ENCODE results near the gene NR1D1. TPM values are rescaled to one million over a fixed set of nuclear protein-coding genes. Genes with fewer than 3 reads are reported as not detected.

NR1D1 gene
- total and polyA plus RNA-seq, 3 donors from 2014 or later: 9.8 to 23.6 (median 14.4) TPM

GRCh38 chr17:40097087-40097486 lies 3.3 kb downstream of the NR1D1 start:
- 71 to 84% methylated on average over 10 of the region's 10 CpGs for WGBS, 2 donors
- Histone ChIP-seq H3K36me3 (ENCODE audit: low read depth, missing control alignments) (no peaks in the 10 kb centered on the region), H3K27ac (peak overlapping the region; percentile 95 to 99), H3K27me3 (no peaks in the 10 kb centered on the region), H3K9me3 (no peaks in the 10 kb centered on the region), H3K4me1 (peaks cover 56% of the 10 kb centered on the region), H3K4me3 (no peak overlapping the region)
- intact Hi-C loops (cut with DNase I; ENCODE audit: low total_unique reads): no loop called here
- DNase-seq: no peak
- no peak for TF ChIP-seq POLR2A (IDR thresholded peaks at IDR 0.05)
- TF ChIP-seq, protein P1, sequence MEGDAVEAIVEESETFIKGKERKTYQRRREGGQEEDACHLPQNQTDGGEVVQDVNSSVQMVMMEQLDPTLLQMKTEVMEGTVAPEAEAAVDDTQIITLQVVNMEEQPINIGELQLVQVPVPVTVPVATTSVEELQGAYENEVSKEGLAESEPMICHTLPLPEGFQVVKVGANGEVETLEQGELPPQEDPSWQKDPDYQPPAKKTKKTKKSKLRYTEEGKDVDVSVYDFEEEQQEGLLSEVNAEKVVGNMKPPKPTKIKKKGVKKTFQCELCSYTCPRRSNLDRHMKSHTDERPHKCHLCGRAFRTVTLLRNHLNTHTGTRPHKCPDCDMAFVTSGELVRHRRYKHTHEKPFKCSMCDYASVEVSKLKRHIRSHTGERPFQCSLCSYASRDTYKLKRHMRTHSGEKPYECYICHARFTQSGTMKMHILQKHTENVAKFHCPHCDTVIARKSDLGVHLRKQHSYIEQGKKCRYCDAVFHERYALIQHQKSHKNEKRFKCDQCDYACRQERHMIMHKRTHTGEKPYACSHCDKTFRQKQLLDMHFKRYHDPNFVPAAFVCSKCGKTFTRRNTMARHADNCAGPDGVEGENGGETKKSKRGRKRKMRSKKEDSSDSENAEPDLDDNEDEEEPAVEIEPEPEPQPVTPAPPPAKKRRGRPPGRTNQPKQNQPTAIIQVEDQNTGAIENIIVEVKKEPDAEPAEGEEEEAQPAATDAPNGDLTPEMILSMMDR (IDR thresholded peaks at IDR 0.05): no peak

DNA sequence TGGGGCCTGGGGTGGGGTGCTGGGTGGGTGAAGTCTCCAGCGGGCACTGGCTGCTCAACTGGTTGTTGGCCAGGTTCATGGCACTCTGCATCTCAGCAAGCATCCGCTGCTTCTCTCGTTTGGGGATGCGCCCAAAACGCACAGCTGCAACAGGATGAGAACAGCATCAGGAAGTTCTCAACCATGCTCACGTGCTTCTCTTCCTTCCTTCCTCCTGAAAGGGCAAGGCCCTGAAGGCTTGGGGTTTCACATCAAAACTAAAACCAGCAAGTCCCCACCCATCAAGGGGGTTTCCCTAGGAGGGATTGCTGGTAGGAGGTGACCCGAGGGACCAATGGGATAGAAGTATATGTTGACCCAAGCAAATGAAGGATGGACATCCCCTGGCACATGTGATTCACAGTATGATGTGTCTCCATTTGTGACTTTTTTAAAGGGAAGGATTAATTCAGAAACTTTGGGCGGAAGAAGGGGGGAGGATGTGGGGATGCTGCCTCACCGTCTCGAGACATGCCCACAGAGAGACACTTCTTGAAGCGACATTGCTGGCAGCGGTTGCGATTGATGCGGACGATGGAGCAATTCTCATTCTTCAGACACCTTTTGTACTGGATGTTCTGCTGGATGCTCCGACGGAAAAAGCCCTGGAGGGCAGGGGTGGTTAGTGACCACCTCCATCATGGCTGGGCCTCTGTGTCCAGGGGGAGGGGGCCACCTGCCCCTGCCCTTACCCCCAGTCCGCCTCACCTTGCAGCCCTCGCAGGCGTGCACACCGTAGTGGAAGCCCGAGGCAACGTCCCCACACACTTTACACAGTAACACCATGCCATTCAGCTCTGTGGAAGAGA lies 4.2 kb downstream of the NR1D1 start:
- Histone ChIP-seq H3K27ac (peak overlapping the region; percentile 95 to 99), H3K27me3 (no peaks in the 10 kb centered on the region), H3K9me3 (no peaks in the 10 kb centered on the region), H3K36me3 (ENCODE audit: low read depth, missing control alignments) (no peaks in the 10 kb centered on the region), H3K4me3 (no peak overlapping the region), H3K4me1 (peaks cover 56% of the 10 kb centered on the region)
- TF ChIP-seq, protein P1 (IDR thresholded peaks at IDR 0.05): no peak
- no peak for TF ChIP-seq POLR2A (IDR thresholded peaks at IDR 0.05)
- WGBS, 2 donors: 62 to 69% methylated on average over 23 of the region's 23 CpGs
- intact Hi-C loops (cut with DNase I; ENCODE audit: low total_unique reads): no loop called here
- DNase-seq: no peak

- DNase-seq: no peak
- no peak for TF ChIP-seq POLR2A (IDR thresholded peaks at IDR 0.05)
- TF ChIP-seq, protein P1 (IDR thresholded peaks at IDR 0.05): no peak
- no peak overlapping the region for H3K4me3 ChIP-seq
- WGBS, 2 donors: 75 to 78% methylated on average over 16 to 17 of the region's 17 CpGs
- intact Hi-C loops (cut with DNase I; ENCODE audit: low total_unique reads): no loop called here
- H3K27me3 ChIP-seq: no peaks in the 10 kb centered on the region
- peaks cover 56% of the 10 kb centered on the region for H3K4me1 ChIP-seq
- peak overlapping the region; percentile 57 to 99 for H3K27ac ChIP-seq
- H3K9me3 ChIP-seq: no peaks in the 10 kb centered on the region
- H3K36me3 ChIP-seq (ENCODE audit: low read depth, missing control alignments): no peaks in the 10 kb centered on the region
Observed at GRCh38 chr17:40095351-40095943, 4.9 kb downstream of the NR1D1 start.

GRCh38 chr17:40094874-40095273 lies 5.5 kb downstream of the NR1D1 start:
- Histone ChIP-seq H3K9me3 (no peaks in the 10 kb centered on the region), H3K36me3 (ENCODE audit: low read depth, missing control alignments) (no peaks in the 10 kb centered on the region), H3K4me3 (no peak overlapping the region), H3K4me1 (peaks cover 61% of the 10 kb centered on the region), H3K27ac (peak overlapping the region; percentile 18 to 99), H3K27me3 (no peaks in the 10 kb centered on the region)
- intact Hi-C loops (cut with DNase I; ENCODE audit: low total_unique reads): no loop called here
- 87 to 92% methylated on average over 14 of the region's 14 CpGs for WGBS, 2 donors
- no peak for DNase-seq
- TF ChIP-seq, protein P1 (IDR thresholded peaks at IDR 0.05): no peak
- TF ChIP-seq POLR2A (IDR thresholded peaks at IDR 0.05): no peak

Measured in testis (tissue), 3 donors.